H1 (cell line): ENCODE data around the gene CRYAB. TPM values are rescaled to one million over a fixed set of nuclear protein-coding genes. Genes with fewer than 3 reads are reported as not detected.

Experiments used
- CTCF ChIA-PET: fragments of 300-600 bp; sonication (Branson Sonifier 250); formaldehyde crosslinking; loops from one replicate; lab custom pipeline; 2021; ENCODE audit not compliant: partially characterized antibody; lab: Charles Lee
- POLR2A ChIA-PET: fragments of 300-600 bp; sonication (Branson Sonifier 250); formaldehyde crosslinking; loops from one replicate; lab custom pipeline; 2021; ENCODE audit warnings: inconsistent platforms; ENCODE audit not compliant: partially characterized antibody; lab: Charles Lee
- DNase-seq, 2 experiments: peaks; one replicate each; pipeline versions ENCODE4 v3.0.0 to v3.0.0-alpha.2; 2010 to 2022; ENCODE audit warnings: low spot score in 2 of 2, low read depth in 1 of 2, mixed read lengths in 1 of 2
- FAIRE-seq: peaks from 2 replicates; lab custom pipeline; 2011; peaks lifted over from hg19 to GRCh38; lab: Jason Lieb, UNC
- H2AFZ ChIP-seq: 2 replicates; pipeline ENCODE4 v1.8.1; 2012; ENCODE audit warnings: low read length, inconsistent platforms
- H2AK5ac ChIP-seq: 2 replicates; pipeline ENCODE4 v1.6.1; 2013; ENCODE audit warnings: low read depth, low read length
- H2BK120ac ChIP-seq: replicated peaks from 2 replicates; pipeline ENCODE3; 2013; ENCODE audit warnings: low read depth, low read length, inconsistent platforms
- H2BK12ac ChIP-seq: 2 replicates; pipeline ENCODE4 v1.6.1; 2013; ENCODE audit warnings: low read depth, low read length
- H2BK15ac ChIP-seq: 2 replicates; pipeline ENCODE4 v1.6.1; 2013; ENCODE audit warnings: low read length
- H2BK20ac ChIP-seq: 2 replicates; pipeline ENCODE4 v1.6.1; 2013; ENCODE audit warnings: low read length
- H2BK5ac ChIP-seq: 2 replicates; pipeline ENCODE4 v1.6.1; 2013; ENCODE audit warnings: low read depth, low read length
- H3K14ac ChIP-seq: 2 replicates; pipeline ENCODE4 v1.6.1; 2013; ENCODE audit warnings: inconsistent platforms; ENCODE audit not compliant: insufficient read length
- H3K18ac ChIP-seq: 2 replicates; pipeline ENCODE4 v1.6.1; 2013; ENCODE audit warnings: low read length; ENCODE audit errors: extremely low read depth
- H3K23ac ChIP-seq: 2 replicates; pipeline ENCODE4 v1.6.1; 2013; ENCODE audit warnings: inconsistent platforms; ENCODE audit not compliant: insufficient read length
- H3K23me2 ChIP-seq: 2 replicates; pipeline ENCODE4 v1.6.1; 2013; ENCODE audit warnings: low read depth, low read length
- H3K27ac ChIP-seq: 2 replicates; pipeline ENCODE4 v1.6.1; 2011; ENCODE audit warnings: low read depth, low read length, inconsistent platforms
- H3K27me3 ChIP-seq, 4 experiments: replicated peaks in 1 of 4; 1 replicate in 1 of 4; 2 replicates in 3 of 4; pipeline versions ENCODE4 v1.6.1 to v1.8.1; 2011 to 2013; ENCODE audit warnings: low read length in 3 of 4, mild to moderate bottlenecking in 3 of 4, inconsistent platforms in 2 of 4, mixed read lengths in 2 of 4, moderate library complexity in 1 of 4; ENCODE audit not compliant: control insufficient read depth in 3 of 4, insufficient read depth in 3 of 4; ENCODE audit errors: extremely low read depth in 1 of 4
- H3K36me3 ChIP-seq, 4 experiments: 2 replicates each; pipeline versions ENCODE4 v1.6.1 to v1.8.1; 2011 to 2013; ENCODE audit warnings: mild to moderate bottlenecking in 4 of 4, low read length in 3 of 4, moderate library complexity in 2 of 4, control low read depth in 1 of 4, inconsistent platforms in 1 of 4; ENCODE audit not compliant: insufficient read depth in 4 of 4, control insufficient read depth in 2 of 4
- H3K4ac ChIP-seq: replicated peaks from 2 replicates; pipeline ENCODE3; 2013; ENCODE audit warnings: low read length, low read depth, mixed read lengths, inconsistent platforms; ENCODE audit not compliant: insufficient read length
- H3K4me1 ChIP-seq, 4 experiments: replicated peaks in 1 of 4; 1 replicate in 1 of 4; 2 replicates in 3 of 4; pipeline versions ENCODE4 v1.6.1 to v1.8.1; 2011 to 2013; ENCODE audit warnings: low read length in 3 of 4, inconsistent platforms in 2 of 4, mixed read lengths in 1 of 4; ENCODE audit not compliant: insufficient read depth in 4 of 4, control insufficient read depth in 3 of 4
- H3K4me2 ChIP-seq, 2 experiments: 2 replicates each; pipeline versions ENCODE4 v1.6.1 to v1.8.1; 2011 to 2013; ENCODE audit warnings: low read depth in 2 of 2, low read length in 2 of 2, control low read depth in 1 of 2, inconsistent platforms in 1 of 2, mild to moderate bottlenecking in 1 of 2; ENCODE audit not compliant: insufficient read depth in 1 of 2
- H3K4me3 ChIP-seq, 4 experiments: fragments of 200-600, 300-600 bp in 1 of 4; sonication (generic), shearing (Covaris generic), sonication (Bioruptor Twin) in 1 of 4; 2 replicates each; pipeline versions ENCODE4 v1.5.1 to v1.8.1; 2011 to 2016; ENCODE audit warnings: low read length in 4 of 4, low read depth in 3 of 4, control low read depth in 2 of 4, inconsistent platforms in 2 of 4, mild to moderate bottlenecking in 2 of 4, mixed read lengths in 1 of 4, moderate library complexity in 1 of 4; ENCODE audit not compliant: insufficient read depth in 2 of 4; ENCODE audit errors: extremely low read depth in 1 of 4
- H3K56ac ChIP-seq: replicated peaks from 2 replicates; pipeline ENCODE3; 2013; ENCODE audit warnings: low read depth, mild to moderate bottlenecking, mixed read lengths, low read length, inconsistent platforms; ENCODE audit not compliant: insufficient read length
- H3K79me1 ChIP-seq: 2 replicates; pipeline ENCODE4 v1.6.1; 2013; ENCODE audit warnings: low read depth, low read length, control low read depth
- H3K79me2 ChIP-seq, 2 experiments: 2 replicates each; pipeline versions ENCODE4 v1.6.1 to v1.8.1; 2012 to 2013; ENCODE audit warnings: low read length in 2 of 2, mild to moderate bottlenecking in 2 of 2, inconsistent platforms in 1 of 2; ENCODE audit not compliant: insufficient read depth in 2 of 2, control insufficient read depth in 1 of 2
- H3K9ac ChIP-seq, 4 experiments: replicated peaks in 1 of 4; 1 replicate in 1 of 4; 2 replicates in 3 of 4; pipeline versions ENCODE4 v1.6.1 to v1.8.1; 2011 to 2013; ENCODE audit warnings: low read depth in 3 of 4, low read length in 3 of 4, control low read depth in 2 of 4, mild to moderate bottlenecking in 2 of 4, moderate library complexity in 2 of 4, inconsistent platforms in 1 of 4; ENCODE audit errors: extremely low read depth in 1 of 4
- H3K9me3 ChIP-seq, 2 experiments: 2 replicates each; pipeline versions ENCODE4 v1.6.1 to v1.8.1; 2012 to 2013; ENCODE audit warnings: mild to moderate bottlenecking in 2 of 2, moderate library complexity in 2 of 2, control low read depth in 1 of 2, inconsistent platforms in 1 of 2, low read depth in 1 of 2, low read length in 1 of 2, mixed read lengths in 1 of 2; ENCODE audit not compliant: insufficient read depth in 2 of 2
- H4K20me1 ChIP-seq, 2 experiments: replicated peaks in 1 of 2; 2 replicates each; pipeline versions ENCODE3 to v1.8.1; 2011 to 2013; ENCODE audit warnings: inconsistent platforms in 2 of 2, low read length in 2 of 2, mild to moderate bottlenecking in 1 of 2; ENCODE audit not compliant: insufficient read depth in 2 of 2, control insufficient read depth in 1 of 2
- H4K5ac ChIP-seq: 2 replicates; pipeline ENCODE4 v1.6.1; 2013; ENCODE audit warnings: low read length, low read depth, mixed read lengths, inconsistent platforms; ENCODE audit not compliant: insufficient read length
- H4K8ac ChIP-seq: 2 replicates; pipeline ENCODE4 v1.8.0; 2013; ENCODE audit warnings: mild to moderate bottlenecking, moderate library complexity, low read length, inconsistent platforms; ENCODE audit not compliant: insufficient read depth; ENCODE audit errors: extremely low read depth
- H4K91ac ChIP-seq: replicated peaks from 2 replicates; pipeline ENCODE3; 2013; ENCODE audit warnings: low read length, mixed read lengths, inconsistent platforms; ENCODE audit not compliant: insufficient read length
- BRCA1 ChIP-seq: IDR thresholded peaks from 2 replicates; pipeline ENCODE4 v1.6.1; 2012; ENCODE audit warnings: low read depth, low read length, improper control_type of control experiment
- TCF12 ChIP-seq: IDR thresholded peaks from 2 replicates; pipeline ENCODE4 v1.6.1; 2011; ENCODE audit warnings: low read depth, mild to moderate bottlenecking, low read length
- WGBS, 2 experiments: shearing (Covaris generic) in 1 of 2; methylation state at CpG; one replicate each; pipeline versions ENCODE4 v1.1.6 to v1.1.7; 2013 to 2015; ENCODE audit warnings: low lambda C conversion rate in 2 of 2, mixed read lengths in 2 of 2, inconsistent platforms in 1 of 2, low coverage in 1 of 2, missing lambda C conversion rate in 1 of 2; ENCODE audit not compliant: insufficient replicate concordance in 2 of 2, insufficient coverage in 1 of 2, insufficient read length in 1 of 2; ENCODE audit errors: extremely low coverage in 1 of 2, missing lambda C conversion rate in 1 of 2; 5-methylcytosine and 5-hydroxymethylcytosine counted together
- polyA plus RNA-seq, 7 experiments: library from polyadenylated mRNA; depleted of rRNA in 3 of 7; stranded (reverse) in 5 of 7; unstranded in 2 of 7; fragments of >200 nt in 5 of 7; fragments of 200-250 nt in 2 of 7; gene quantifications; 1 replicate in 5 of 7; 2 replicates in 1 of 7; 4 replicates in 1 of 7; pipeline versions ENCODE4 v1.2.1 to v1.2.3, GENCODE V29; 2011 to 2013; ENCODE audit warnings: missing spikeins in 2 of 7, mixed read lengths in 2 of 7
- total RNA-seq: library from RNA; stranded (reverse); fragmentation: NEBNext Ultra II Directional; extraction: Animal tissue kit (Norgen Biotek cat#: 25700); gene quantifications from 2 replicates; pipeline ENCODE4 v1.2.1, GENCODE V29; 2021

CRYAB gene
- total and polyA plus RNA-seq, 2 of the 8 experiments (the other 6 are each of a cell fraction or from before 2014, with no cell fraction given), result 1.9 to 2.0 TPM

DNA sequence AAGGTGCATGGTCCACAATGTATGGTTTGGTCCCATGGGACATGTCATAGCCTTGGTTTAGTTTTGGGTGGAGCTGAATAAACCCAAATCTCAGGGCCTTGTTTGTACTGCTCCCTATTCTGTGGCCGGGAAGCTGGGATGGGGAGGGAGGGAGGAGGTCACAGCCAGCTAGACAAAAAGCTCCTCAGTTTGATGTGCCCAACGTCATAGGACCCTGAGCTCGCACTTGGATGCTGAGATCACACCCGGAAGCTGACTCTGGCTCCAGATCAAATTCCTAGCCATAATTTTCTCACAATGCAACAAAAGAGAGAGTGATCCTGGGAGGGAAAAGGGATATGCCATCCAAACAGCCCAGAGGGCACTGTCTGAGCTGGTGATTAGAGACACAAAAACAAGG is 2.4 kb upstream of the CRYAB start:
- Histone ChIP-seq H3K9me3 (no peaks in the 10 kb centered on the region), H3K9ac (no peak overlapping the region), H3K36me3 (no peaks in the 10 kb centered on the region)
- TF ChIP-seq TCF12, result no peak
- TF ChIP-seq BRCA1, result no peak

More for the DNA sequence above, 2.4 kb upstream of the CRYAB start:
- no peak overlapping the region for H3K56ac ChIP-seq
- H2AFZ ChIP-seq, result no peak overlapping the region
- H3K14ac ChIP-seq, result no peak overlapping the region
- no peak for DNase-seq
- no peak overlapping the region for H2BK5ac ChIP-seq
- no peak overlapping the region for H3K4ac ChIP-seq
- no peak overlapping the region for H4K5ac ChIP-seq
- WGBS, 2 experiments, result 82% methylated on average over 4 of the region's 4 CpGs; no CpG with 5 or more reads in 1 of the 2 experiments
- H2BK120ac ChIP-seq, result no peak overlapping the region
- no peak overlapping the region for H2AK5ac ChIP-seq
- H3K4me1 ChIP-seq, result peaks cover 3 to 19% (median 11%) of the 10 kb centered on the region in 4 experiments
- H3K27me3 ChIP-seq, result no peaks in the 10 kb centered on the region
- H3K4me3 ChIP-seq, result no peak overlapping the region
- H3K79me2 ChIP-seq, result no peaks in the 10 kb centered on the region
- H3K23ac ChIP-seq, result no peak overlapping the region
- H3K4me2 ChIP-seq, result no peak overlapping the region
- FAIRE-seq, result no peak
- no peak overlapping the region for H4K8ac ChIP-seq
- H3K79me1 ChIP-seq, result no peaks in the 10 kb centered on the region
- ChIA-PET CTCF (interaction anchor here (0.7 to 3.5 kb wide), 11 partner anchors 10 to 200 kb away, joined by 3 to 23 read pairs (median 4); partner anchors contain the start of gene DIXDC1), POLR2A (interaction anchor here (1.0 to 2.3 kb wide), 2 partner anchors 13 to 34 kb away, joined by 4 to 8 read pairs; no protein-coding TSS in a partner anchor)
- no peaks in the 10 kb centered on the region for H4K20me1 ChIP-seq
- peak overlapping the region; percentile 93; the same call in 1 of the 2 replicates for H2BK20ac ChIP-seq
- H2BK12ac ChIP-seq, result peak overlapping the region; percentile 98; the same call in 1 of the 2 replicates
- no peak overlapping the region for H3K27ac ChIP-seq
- H3K23me2 ChIP-seq, result peaks cover 4% of the 10 kb centered on the region; the same call in 1 of the 2 replicates
- peak overlapping the region; percentile 29 for H4K91ac ChIP-seq
- no peak overlapping the region for H3K18ac ChIP-seq
- H2BK15ac ChIP-seq, result no peak overlapping the region
